Measurements from ENCODE around the gene MAPKBP1.
A peak's percentile ranks its signal among the peaks of the same experiment; 100 is the strongest.

MAPKBP1 gene

GRCh38 chr15:41806291-41807181, 32.3 kb downstream of the MAPKBP1 start:
- DNase-seq: no peak

- no peak for DNase-seq
Observed at GRCh38 chr15:41809121-41809520, 34.8 kb downstream of the MAPKBP1 start.

- no peak for DNase-seq
Observed at GRCh38 chr15:41809526-41810220, 35.4 kb downstream of the MAPKBP1 start.

GRCh38 chr15:41810651-41811431, 36.6 kb downstream of the MAPKBP1 start:
- DNase-seq: no peak

- DNase-seq: peak; percentile 83
Observed at GRCh38 chr15:41811432-41812195, 37.3 kb downstream of the MAPKBP1 start.

- no peak for DNase-seq
Observed at GRCh38 chr15:41812820-41813375, 38.6 kb downstream of the MAPKBP1 start.

- no peak for DNase-seq
Observed at GRCh38 chr15:41813426-41813825, 39.1 kb downstream of the MAPKBP1 start.

GRCh38 chr15:41814534-41814933, 40.2 kb downstream of the MAPKBP1 start:
- no peak for DNase-seq

GRCh38 chr15:41816788-41817187, 42.5 kb downstream of the MAPKBP1 start:
- DNase-seq: no peak

GRCh38 chr15:41817327-41817726, 43.0 kb downstream of the MAPKBP1 start:
- DNase-seq: no peak

GRCh38 chr15:41817781-41818180, 43.5 kb downstream of the MAPKBP1 start:
- DNase-seq: no peak

GRCh38 chr15:41819455-41820050, 45.3 kb downstream of the MAPKBP1 start:
- peak; percentile 29 for DNase-seq

GRCh38 chr15:41820791-41821423, 46.6 kb downstream of the MAPKBP1 start:
- DNase-seq: no peak

GRCh38 chr15:41821831-41822230, 47.5 kb downstream of the MAPKBP1 start:
- DNase-seq: no peak

- DNase-seq: no peak
Observed at GRCh38 chr15:41822471-41822870, 48.2 kb downstream of the MAPKBP1 start.

GRCh38 chr15:41822957-41823356, 48.7 kb downstream of the MAPKBP1 start:
- DNase-seq: no peak

- DNase-seq: no peak
Observed at GRCh38 chr15:41823502-41823901, 49.2 kb downstream of the MAPKBP1 start.

GRCh38 chr15:41824062-41824745, 49.9 kb downstream of the MAPKBP1 start:
- DNase-seq: no peak

- no peak for DNase-seq
Observed at GRCh38 chr15:41825145-41825544, 50.9 kb downstream of the MAPKBP1 start.
